Brain pericyte (primary cell): ENCODE measurements around the gene ACIN1.
"Not testable (repeated sequence)": the region's sequence is repeated elsewhere in the genome, so short reads cannot be mapped to it uniquely, and the experiment has no call there.

Experiments
- DNase-seq: peaks from one replicate; pipeline ENCODE4 v3.0.0-alpha.2; 2012; ENCODE audit warnings: low read depth, low spot score

Gene ACIN1

DNA sequence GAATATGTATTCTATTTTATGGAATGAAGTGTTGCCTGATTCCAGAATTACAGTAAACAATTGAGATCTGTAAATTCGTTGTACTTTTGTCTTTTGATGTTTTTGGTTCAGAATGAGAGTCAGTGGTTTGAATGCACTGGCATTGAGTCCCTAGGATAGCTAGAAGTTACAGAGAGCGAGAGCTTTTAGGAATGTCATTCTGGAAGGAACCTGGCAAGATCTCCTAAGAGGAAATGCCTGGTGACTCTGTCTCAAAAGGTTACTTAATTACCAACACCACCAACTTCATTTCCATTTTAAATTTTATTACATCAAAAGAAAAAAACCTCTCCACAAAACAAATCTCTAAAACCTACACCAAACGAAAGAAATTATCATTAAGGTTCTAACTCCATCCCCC is 30.1 kb upstream of the ACIN1 start:
- no peak for DNase-seq

DNA sequence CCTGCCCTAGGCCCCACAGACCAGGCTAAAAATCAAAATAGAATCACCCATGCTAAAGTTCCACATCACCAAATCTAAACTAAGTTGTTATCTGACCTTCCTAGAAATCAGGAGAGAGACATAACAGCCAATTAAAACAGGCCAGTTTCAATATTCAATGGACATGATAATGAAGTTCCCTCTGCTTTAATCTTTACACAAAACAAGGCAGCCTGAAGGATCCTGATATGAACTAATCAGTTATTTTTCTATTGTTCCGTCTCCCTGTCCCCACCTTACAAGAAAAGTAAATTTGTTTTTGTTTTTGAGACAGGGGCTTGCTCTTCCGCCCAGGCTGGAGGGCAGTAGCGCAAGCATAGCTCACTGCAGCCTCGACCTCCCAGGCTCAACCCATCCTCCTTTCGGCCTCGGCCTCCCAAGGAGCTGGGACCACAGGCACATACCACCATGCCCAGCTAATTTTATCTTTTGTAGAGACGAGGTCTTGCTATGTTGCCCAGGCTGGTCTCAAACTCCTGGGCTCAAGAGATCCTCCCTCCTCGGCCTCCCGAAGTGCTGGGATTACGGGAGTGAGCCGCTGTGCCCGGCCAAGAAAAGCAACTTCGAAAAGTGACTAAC is 29.5 kb upstream of the ACIN1 start:
- no peak for DNase-seq

DNA sequence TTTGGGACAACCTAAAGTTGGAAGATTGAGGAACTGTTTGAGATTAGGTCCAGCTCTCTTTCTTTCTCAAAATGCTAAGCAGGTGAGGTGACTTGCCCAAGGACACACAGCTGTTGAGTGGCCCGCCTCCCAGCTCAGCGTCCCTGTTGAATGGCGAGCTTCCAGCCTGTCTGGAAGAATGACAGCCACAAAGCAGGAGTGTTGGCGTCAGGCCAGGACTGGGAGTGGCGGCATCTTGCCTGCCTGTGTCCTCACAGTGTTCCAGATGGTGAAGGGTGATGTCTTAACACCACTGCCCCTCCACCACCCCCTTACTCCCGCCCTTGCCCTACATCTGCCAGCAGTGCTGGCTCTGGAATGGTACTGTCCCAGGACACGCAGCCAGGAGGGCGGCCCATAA is 28.5 kb upstream of the ACIN1 start:
- DNase-seq = no peak

DNA sequence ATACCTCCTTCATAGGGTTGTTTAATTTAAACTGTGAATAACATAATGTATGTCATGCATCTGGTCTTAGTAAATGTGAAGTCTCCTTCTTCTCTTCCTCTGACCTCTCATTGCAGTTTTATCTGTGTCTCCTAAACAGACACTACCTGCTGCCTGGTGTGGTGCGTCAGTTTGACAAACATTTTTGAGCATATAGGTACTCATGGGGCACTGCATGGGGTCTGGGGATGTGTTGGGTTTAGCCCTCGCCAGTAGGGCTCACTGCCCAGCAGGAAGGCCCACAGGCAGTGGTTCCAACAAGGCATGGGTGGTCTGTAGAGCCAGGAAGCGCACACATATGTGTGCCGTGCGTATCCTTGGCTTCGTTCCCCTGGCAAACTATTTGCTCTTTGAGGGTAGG is 27.1 kb upstream of the ACIN1 start:
- DNase-seq = no peak

DNA sequence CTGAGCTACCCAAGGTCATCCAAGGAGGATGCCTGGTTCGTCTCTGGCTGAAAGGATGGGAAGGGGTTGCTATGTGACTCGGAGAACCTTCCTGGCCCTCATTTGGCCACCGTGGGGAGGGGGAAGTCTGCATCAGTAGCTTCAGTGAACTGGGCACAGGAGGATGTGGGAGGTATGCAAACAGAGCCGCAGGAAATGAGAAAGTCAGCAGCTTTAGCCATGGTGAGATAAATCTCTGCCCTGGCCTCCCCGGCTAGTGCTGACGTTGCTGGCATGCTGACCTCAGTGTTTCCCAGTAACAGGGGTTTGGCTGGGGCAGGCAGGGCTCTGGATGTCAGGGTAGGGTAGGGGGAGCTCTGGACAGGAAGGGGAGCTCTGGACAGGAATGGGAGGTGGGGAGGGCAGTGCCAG is 26.4 kb upstream of the ACIN1 start:
- no peak for DNase-seq

DNA sequence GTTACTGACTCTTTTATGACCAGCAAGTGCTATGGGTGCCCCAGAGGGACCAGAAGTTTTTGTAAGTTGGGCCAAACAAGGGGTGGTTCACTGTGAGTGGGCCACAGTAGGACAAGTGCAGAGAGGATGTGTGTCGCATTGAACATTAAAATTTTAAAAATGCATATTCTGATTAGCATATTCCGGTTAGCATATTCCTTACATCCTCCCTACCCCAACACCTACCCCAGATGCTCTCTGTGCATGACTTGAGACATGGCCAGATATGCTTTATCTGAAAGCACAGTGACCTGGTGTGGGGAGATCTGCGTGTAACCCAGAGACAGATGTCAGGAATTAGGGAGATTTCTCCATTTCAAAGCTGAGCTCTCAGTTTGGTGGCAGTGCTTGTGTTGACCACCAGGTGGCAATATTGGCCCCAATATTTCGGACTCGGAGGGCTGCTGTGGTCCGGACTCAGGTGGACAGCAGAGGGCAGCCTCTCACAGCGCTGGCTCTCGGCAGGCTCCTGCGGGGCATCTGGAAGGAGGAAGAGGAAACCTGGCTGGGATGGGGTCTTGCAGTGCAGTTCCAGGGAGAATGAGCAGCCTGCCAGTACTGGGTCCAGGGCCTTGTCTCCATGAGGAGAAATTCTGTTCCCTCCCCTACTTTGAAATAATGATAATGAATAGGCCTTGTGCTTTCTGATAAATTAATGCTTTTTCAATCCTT is 25.8 kb upstream of the ACIN1 start:
- DNase-seq = peak; percentile 65

DNA sequence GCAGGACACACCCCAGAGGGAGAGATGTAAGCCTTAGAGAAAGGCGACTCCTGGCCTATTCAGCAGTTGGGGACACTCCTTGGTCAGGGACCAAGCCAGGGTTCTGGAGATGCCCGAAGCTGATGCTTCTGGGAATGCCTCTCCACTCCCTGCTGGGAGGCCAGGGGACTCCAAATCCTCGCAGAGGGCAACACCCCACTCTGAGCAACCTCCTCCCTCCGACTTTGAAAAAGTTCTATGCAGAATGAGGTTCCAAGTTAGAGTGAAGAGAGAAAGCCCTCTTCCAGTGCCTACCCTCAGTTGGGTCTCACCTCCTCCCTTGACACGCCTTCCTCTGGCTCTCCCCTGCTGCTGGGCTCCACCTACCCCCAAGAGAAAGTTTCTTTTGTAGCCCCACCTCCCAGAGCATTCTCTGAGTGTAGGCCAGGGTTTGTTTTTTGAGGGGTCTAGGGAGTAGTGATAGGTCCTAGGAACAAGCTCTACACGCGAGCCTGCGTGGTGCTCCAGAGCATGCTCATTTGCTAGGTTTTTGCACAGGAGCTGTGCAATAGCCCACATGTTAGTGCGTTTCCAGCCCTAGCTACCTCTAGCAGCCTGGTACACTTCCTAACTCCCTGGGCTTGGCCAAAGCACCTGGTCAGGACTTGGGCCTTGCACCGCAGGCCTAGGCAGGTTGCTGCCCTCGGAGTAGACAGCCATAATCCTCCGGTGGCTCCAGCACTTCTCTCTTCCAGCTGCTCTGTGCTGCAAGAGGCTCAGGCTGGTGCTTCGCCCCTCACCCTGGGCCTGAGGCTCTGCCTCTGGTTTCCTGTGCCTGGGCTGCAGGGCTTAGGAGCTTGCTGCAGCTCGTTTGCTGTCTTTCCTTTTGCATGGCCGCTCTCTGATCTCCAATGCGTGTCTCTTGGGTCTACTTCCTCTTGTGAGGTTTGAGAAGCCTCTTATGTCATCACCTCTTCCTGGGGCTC is 24.7 kb upstream of the ACIN1 start:
- no peak for DNase-seq

DNA sequence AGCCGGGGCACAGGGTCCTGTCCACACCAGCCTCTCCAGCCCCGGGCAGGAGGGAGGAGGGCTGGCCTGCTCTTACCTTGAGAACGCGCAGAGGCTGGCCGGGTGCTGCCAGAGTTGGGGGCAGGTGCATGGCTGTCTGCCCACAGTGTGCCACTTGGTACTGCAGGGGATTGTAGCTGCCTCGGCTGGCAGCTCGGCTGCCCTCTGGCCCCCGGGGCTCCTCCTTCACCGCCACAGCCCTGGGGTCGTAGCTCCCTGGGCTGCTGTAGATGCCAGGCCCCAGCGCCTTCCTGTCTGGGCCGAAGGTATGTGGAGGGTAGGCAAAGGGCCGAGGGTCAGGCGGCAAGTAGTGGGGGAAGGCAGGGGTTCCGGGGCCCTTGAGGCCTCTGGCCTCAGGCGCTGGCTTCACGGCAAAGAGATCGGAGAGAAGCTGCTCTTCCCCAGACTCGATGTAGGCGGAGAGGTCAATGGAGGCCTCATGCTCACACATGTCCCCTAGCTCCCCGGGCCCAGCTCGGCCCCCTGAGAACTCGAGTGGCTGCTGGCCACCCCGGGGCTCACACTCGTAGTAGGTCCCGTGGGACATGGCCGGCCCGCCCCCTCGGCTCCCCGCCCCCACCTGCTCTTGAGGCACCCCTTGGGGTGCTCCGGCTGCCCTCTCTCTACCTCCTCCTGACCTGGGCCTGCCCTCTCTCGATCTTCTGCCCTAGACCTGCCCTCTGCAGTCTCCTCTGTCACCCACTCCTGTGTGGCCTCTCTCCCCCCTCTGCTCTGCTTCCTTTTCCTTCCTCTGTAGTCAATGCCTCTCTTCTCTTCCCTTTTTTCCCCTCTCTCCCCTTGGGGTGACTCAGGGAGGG is 23.8 kb upstream of the ACIN1 start, which contains the start of gene CEBPE:
Gene CEBPE, minus strand, starts transcription at position 750 of the 857 bp plus-strand sequence. Its CDS starts 164 bp downstream, at position 586.
- DNase-seq = no peak

DNA sequence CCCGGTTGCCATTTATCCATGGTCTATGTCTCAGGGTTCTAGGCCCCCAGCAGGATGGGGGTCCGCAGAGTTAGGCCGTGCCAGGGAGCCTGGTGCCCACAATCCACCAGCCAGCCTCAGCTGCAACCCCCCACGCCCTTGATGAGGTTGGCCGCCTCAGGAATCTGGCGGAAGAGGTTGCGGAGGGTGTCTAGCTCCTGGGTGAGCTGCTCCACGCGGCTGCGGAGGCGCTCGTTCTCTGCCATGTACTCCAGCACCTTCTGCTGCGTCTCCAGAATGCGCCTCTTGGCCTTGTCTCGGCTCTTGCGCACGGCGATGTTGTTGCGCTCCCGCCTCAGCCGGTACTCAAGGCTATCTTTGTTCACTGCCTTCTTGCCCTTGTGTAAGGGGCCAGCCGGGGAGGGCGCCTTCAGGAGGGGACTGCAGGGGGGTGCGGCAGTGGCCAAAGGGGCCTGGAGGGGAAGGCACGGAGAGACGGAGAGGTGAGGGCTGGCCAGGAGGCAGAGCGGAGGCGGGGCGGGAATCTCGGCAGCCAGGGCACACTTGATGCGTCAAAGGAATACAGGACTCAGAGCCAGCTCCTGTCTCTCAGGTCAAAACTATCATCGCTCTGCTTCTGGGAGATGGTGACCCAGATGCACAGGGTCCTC is 22.6 kb upstream of the ACIN1 start:
- DNase-seq = no peak

DNA sequence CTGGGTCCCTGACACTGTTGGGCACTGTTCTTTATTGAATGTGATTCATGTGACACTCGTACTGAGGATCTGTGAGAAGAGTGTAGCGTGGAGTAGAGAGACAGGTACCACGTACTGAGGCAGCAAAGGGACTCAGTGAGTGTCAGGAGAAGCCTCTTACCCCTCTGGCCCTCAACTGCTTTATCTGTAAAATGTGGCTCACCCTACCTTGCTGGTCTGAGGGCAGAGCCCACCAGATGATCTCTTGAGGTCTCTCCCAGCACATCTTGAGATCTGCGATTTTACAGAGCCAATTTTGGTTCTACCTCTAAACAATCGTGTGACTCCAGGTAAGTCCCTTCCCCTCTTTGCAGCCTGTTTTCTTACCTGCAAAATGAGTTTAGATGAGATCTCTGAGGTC is 21.0 kb upstream of the ACIN1 start:
- DNase-seq = no peak

DNA sequence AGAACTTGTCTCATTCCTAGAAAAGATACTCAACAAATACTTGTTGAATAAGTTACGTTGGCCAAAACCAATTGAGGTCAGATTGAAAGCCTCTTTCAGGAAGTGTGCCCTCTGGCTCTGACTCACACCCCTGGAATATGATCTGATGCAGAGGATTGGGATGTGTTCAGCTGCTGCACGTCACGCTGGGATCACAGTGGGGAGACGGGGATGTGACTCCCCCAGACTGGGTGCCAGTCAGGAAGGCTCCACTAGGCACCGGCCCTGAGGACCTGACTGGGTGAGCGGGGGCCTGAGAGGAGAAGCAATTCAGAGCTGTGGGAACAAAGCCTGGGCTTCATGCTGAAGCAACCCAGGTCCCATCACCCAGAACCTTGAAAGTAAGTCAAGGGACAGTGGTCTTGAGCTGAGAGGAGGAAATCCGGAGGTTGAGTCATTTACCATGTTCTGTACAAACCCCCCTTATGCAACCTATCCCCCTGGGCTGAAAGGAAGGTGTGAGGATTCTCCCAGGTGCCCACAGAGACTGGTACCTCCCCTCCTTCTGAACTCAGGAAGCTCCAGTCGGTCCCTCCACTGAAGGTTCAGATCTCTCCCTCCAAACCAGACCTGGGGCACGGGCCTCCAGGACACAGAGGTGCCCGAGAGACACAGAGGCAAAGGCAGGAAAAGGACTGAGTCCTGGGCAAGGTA is 20.2 kb upstream of the ACIN1 start:
- peak; percentile 93 for DNase-seq

DNA sequence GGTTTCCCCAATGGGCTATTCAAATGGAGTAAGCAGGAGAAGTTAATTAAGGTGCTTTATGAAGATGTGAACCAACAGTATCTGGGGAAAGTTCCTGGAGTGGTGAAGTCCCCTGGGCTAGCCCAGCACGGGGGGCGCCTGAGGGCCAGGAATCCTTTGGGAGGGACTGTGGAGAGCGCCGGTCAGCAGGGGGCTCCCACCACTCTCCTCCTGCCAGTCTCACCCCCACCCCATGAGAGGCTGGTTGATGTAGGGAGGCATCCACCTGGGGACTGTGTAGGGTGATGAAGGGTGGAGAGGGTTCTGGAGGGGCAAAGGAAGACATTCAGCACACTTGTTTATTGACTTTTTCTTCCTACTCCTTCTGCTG is 19.7 kb upstream of the ACIN1 start:
- DNase-seq = no peak

DNA sequence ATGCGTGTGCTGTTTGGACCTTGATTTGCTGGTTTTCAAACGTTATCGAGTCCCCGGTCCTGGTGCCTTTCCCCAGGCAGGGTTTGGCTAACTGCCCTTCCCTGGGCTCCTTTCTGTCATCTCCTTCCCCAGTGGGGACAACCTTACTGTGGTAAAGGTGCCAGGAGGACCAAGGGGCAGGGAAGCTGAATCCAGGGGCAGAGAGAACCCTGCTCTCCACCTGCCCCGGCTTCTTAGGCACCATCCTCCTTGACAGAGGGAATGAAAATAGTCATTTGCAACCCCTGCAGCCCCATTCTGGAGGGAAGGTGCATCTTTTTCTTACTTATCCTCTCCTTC is 19.2 kb upstream of the ACIN1 start:
- no peak for DNase-seq

DNA sequence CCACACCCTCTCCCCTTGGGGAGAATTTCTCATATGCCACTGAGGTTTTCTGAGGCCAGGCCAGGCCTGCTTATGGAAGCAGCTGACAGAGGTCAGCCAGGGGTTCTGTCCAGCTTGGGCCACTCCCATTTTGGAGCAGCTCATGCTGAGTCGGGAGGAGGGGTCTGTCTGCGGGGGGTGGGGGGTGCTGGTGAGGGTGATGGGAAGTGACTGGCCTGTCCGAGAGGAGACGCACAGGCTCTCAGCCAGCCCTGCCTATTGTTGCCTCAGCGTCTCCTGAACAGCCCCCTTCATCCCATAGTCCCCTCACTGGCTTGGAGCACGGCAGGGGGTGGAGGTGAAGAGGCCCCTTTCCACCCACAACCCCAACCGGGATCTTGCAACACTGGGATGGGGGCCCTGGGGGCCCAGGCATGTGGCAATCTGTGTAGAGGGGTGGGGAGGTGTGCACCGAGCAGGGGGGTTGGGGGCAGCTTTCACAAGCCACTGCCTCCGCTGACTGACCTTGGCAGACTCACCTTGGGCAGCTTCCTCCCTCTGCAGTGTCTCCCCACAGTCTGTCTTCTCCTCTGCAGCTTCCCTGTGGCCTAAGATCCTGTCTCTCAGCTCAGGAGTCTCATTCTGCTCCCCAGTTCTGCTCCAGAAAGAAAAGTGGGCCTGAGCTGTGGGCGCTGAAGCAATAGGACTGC is 18.6 kb upstream of the ACIN1 start:
- DNase-seq = peak; percentile 92

DNA sequence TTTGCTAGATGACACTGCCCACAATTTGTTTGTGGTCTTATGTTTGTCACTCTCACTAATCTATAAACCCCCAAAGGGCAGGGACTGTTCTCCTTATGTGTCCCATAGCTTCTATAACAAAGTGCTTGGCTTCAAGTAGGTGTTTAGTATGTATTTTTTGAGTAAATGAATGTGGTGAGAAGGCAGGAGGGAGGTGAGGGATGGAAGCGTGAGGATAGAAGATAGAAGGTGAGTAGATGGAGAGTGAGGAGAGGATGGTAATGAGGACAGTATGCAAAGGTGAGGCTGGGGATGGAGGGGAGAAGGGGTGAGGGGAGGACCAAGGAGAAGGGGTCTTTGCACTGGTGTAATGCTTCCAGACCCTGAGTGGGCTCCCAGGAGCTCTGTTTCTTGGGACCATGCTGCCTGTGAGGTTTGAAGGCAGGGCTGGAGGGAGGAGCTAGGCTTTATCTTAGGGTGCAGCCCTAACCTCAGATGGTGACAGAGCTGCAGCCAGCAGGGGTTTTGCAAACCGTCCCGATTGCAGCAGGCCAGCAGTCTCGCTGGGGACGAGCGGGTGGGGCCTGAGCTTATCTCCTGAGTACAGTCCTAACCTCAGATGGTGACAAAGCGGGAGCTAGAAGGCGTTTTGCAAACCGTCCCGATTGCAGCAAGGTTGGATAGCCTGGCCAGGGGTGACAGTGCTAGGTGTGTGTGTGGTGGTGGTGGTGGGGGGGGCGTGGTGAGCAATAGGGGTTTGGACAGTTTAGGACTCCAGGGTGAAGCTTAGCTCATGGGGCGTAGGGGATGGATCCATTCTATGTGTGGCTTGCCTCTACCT is 17.6 kb upstream of the ACIN1 start:
- DNase-seq = no peak

DNA sequence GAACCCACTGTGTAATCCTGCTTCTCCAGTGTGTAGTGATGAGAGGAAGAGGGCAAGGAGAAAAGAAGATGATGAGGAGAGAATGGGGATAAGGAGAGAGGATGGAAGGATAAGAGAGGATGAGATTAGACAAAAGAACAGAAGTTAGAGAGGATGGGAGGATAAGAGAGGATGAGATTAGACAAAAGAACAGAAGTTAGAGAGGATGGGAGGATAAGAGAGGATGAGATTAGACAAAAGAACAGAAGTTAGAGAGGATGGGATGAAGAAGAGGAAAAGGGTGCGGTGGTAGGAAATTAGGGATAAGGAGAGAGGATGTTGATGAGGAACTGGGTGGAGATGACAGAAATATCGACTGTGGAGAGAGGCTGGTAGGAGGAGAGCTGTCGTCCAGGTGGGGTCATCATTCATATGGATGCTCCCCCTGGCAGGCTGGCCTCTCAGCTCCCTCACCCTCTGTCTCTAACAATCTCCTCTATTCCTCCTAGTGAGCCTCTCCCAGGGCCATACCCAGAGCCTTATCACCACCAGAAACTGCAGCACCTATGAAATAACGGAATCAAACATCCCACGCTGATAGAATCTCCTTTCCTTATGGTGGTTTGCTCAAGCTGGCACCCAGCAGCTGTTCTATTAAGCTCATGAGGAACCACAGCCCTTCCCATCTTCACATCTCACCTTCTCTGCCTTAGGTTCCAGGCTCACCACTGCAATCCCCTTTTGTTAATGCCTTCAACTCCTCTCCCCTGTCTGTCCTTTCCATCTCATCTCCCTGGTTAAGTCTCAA is 15.8 kb upstream of the ACIN1 start:
- no peak for DNase-seq

DNA sequence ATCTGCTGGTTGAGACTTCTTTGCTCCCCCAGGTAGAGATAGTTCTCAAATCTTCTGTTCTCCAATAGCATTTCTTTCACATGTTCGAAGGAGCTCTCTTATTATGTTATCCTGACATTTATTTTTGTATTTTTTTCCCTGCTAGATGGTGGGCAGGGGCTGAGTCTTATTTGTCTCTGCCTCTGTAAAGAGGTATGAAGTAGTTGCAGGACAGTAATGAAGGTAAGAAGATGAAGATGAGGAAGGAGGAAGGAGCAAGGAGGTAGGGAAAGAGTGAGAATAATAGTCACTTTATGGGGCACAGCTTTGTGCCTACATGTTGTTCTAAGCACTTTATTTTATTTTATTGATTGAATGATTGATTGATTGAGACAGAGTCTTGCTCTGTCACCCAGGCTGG is 14.8 kb upstream of the ACIN1 start:
- no peak for DNase-seq

DNA sequence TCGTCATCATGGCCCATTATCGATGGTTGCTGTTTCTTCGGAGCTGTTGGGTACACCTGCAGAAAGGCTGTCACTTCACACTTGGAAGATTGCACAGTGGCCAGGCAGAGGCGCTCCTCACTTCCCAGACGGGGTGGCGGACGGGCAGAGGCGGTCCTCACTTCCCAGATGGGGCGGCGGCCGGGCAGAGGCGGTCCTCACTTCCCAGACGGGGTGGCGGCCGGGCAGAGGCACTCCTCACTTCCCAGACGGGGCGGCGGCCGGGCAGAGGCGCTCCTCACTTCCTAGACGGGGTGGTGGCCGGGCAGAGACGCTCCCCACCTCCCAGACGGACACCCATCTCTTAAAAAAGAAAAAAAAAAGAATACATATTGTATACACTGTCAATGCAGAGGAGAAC is 13.2 kb upstream of the ACIN1 start:
- DNase-seq = not testable (repeated sequence)
